Mesenchymal stem cell (in vitro differentiated cells and primary cell): ENCODE data around the gene SLC35F6.

Experiments used
- DNase-seq: peaks from one replicate; pipeline ENCODE4 v3.0.0-alpha.2; 2013
- H2AFZ ChIP-seq: one replicate; pipeline ENCODE4 v1.6.1; 2013; ENCODE audit warnings: low read depth, mild to moderate bottlenecking, control low read depth, inconsistent platforms, low read length, moderate library complexity
- H2AK5ac ChIP-seq: 2 replicates; pipeline ENCODE4 v1.6.1; 2013; ENCODE audit warnings: low read length, moderate library complexity, mild to moderate bottlenecking, inconsistent platforms; ENCODE audit not compliant: severe bottlenecking
- H2BK120ac ChIP-seq: one replicate; pipeline ENCODE4 v1.6.1; 2013; ENCODE audit warnings: low read depth, mild to moderate bottlenecking, inconsistent platforms, low read length, moderate library complexity
- H2BK12ac ChIP-seq, 2 experiments: one replicate each; pipeline ENCODE4 v1.6.1; 2013; ENCODE audit warnings: inconsistent platforms in 2 of 2, low read length in 2 of 2, mild to moderate bottlenecking in 2 of 2, moderate library complexity in 2 of 2, control low read depth in 1 of 2
- H2BK15ac ChIP-seq: one replicate; pipeline ENCODE4 v1.6.1; 2013; ENCODE audit warnings: mild to moderate bottlenecking, low read depth, inconsistent platforms; ENCODE audit not compliant: poor library complexity, severe bottlenecking
- H2BK5ac ChIP-seq: 2 replicates; pipeline ENCODE4 v1.6.1; 2013; ENCODE audit warnings: low read depth, mild to moderate bottlenecking, low read length, control low read depth, inconsistent platforms; ENCODE audit not compliant: poor library complexity, severe bottlenecking
- H3K14ac ChIP-seq, 2 experiments: one replicate each; pipeline ENCODE4 v1.6.1; 2013; ENCODE audit warnings: inconsistent platforms in 2 of 2, low read length in 2 of 2, control low read depth in 1 of 2, mild to moderate bottlenecking in 1 of 2, moderate library complexity in 1 of 2
- H3K18ac ChIP-seq, 2 experiments: one replicate each; pipeline ENCODE4 v1.6.1; 2013; ENCODE audit warnings: inconsistent platforms in 2 of 2, low read length in 2 of 2, control low read depth in 1 of 2, low read depth in 1 of 2, mild to moderate bottlenecking in 1 of 2
- H3K23ac ChIP-seq, 2 experiments: one replicate each; pipeline ENCODE4 v1.6.1; 2013; ENCODE audit warnings: inconsistent platforms in 2 of 2, low read length in 2 of 2, mild to moderate bottlenecking in 2 of 2, moderate library complexity in 2 of 2, control low read depth in 1 of 2
- H3K27ac ChIP-seq: 2 replicates; pipeline ENCODE4 v1.5.1; 2013; ENCODE audit warnings: mild to moderate bottlenecking, moderate library complexity, low read length, control low read depth, inconsistent platforms; ENCODE audit not compliant: poor library complexity, severe bottlenecking
- H3K27me3 ChIP-seq, 2 experiments: 2 replicates each; pipeline versions ENCODE4 v1.6.1 to v1.7.0; 2013; ENCODE audit warnings: low read length in 2 of 2, mild to moderate bottlenecking in 2 of 2, moderate library complexity in 2 of 2, control low read depth in 1 of 2, inconsistent platforms in 1 of 2; ENCODE audit not compliant: control insufficient read depth in 1 of 2, insufficient read depth in 1 of 2
- H3K36me3 ChIP-seq, 2 experiments: 2 replicates each; pipeline versions ENCODE4 v1.6.1 to v1.7.0; 2013; ENCODE audit warnings: low read length in 2 of 2, control low read depth in 1 of 2, inconsistent platforms in 1 of 2, low read depth in 1 of 2, mild to moderate bottlenecking in 1 of 2; ENCODE audit not compliant: insufficient read depth in 2 of 2, control insufficient read depth in 1 of 2
- H3K4ac ChIP-seq, 2 experiments: one replicate each; pipeline ENCODE4 v1.6.1; 2013; ENCODE audit warnings: inconsistent platforms in 2 of 2, low read length in 2 of 2, mild to moderate bottlenecking in 2 of 2, moderate library complexity in 2 of 2, control low read depth in 1 of 2, low read depth in 1 of 2
- H3K4me1 ChIP-seq: 2 replicates; pipeline ENCODE4 v1.6.1; 2013; ENCODE audit warnings: low read depth, low read length, control low read depth; ENCODE audit not compliant: control insufficient read depth, insufficient read depth
- H3K4me2 ChIP-seq: 2 replicates; pipeline ENCODE4 v1.6.1; 2013; ENCODE audit warnings: low read length, mild to moderate bottlenecking, inconsistent platforms; ENCODE audit not compliant: poor library complexity, severe bottlenecking
- H3K4me3 ChIP-seq, 2 experiments: 2 replicates each; pipeline versions ENCODE4 v1.5.1 to v1.7.0; 2013; ENCODE audit warnings: low read length in 2 of 2, mild to moderate bottlenecking in 2 of 2, control low read depth in 1 of 2, low read depth in 1 of 2; ENCODE audit not compliant: insufficient read depth in 1 of 2
- H3K79me1 ChIP-seq: replicated peaks from 2 replicates; pipeline ENCODE4 v1.6.1; 2013; ENCODE audit warnings: mild to moderate bottlenecking, control low read depth, low read length, inconsistent platforms; ENCODE audit not compliant: poor library complexity, severe bottlenecking
- H3K9ac ChIP-seq: 2 replicates; pipeline ENCODE4 v1.7.0; 2013; ENCODE audit warnings: mild to moderate bottlenecking, low read length, moderate library complexity
- H3K9me3 ChIP-seq: 2 replicates; pipeline ENCODE4 v1.7.0; 2013; ENCODE audit warnings: mild to moderate bottlenecking, low read length; ENCODE audit not compliant: control insufficient read depth
- H4K8ac ChIP-seq: one replicate; pipeline ENCODE4 v1.6.1; 2013; ENCODE audit warnings: inconsistent platforms, mild to moderate bottlenecking, low read length, moderate library complexity
- H4K91ac ChIP-seq: one replicate; pipeline ENCODE4 v1.6.1; 2013; ENCODE audit warnings: mild to moderate bottlenecking, low read length, inconsistent platforms
- WGBS: methylation state at CpG from one replicate; pipeline ENCODE4 v1.1.7; 2013; ENCODE audit warnings: mixed read lengths; 5-methylcytosine and 5-hydroxymethylcytosine counted together

Gene SLC35F6

DNA sequence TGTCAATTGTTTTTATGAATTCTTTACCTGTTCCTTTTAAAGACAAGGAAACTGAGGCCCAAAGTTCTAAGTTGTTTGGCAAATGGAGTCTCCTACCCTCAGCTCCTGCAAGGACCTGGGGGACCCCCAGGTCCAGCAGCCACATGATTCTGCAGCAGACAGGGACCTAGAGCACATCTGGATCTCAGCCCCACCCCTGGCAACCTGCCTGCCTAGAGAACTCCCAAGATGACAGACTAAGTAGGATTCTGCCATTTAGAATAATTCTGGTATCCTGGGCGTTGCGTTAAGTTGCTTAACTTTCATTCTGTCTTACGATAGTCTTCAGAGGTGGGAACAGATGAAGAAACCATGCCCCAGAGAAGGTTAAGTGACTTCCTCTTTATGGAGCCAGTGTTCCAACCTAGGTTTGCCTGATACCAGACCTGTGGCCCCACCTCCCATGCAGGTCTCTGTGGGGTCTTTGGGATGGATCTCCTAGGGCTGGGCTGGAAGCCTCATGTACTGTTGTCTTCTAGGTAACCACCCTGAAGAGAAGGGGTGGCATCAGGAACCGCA, 16.2 kb downstream of the SLC35F6 start:
- H3K4me3 ChIP-seq, result no peak overlapping the region
- no peak overlapping the region for H3K9ac ChIP-seq
- H3K23ac ChIP-seq, result no peak overlapping the region
- peaks cover 23% of the 10 kb centered on the region for H3K79me1 ChIP-seq
- no peak overlapping the region for H2AK5ac ChIP-seq
- no peak overlapping the region for H2BK5ac ChIP-seq
- no peaks in the 10 kb centered on the region for H3K9me3 ChIP-seq
- H2BK12ac ChIP-seq, result no peak overlapping the region
- H4K8ac ChIP-seq, result no peak overlapping the region
- no peaks in the 10 kb centered on the region for H3K27me3 ChIP-seq
- H3K27ac ChIP-seq, result no peak overlapping the region
- no peak overlapping the region for H4K91ac ChIP-seq
- no peak overlapping the region for H2BK15ac ChIP-seq
- no peak overlapping the region for H2AFZ ChIP-seq
- no peak overlapping the region for H3K4ac ChIP-seq
- H3K4me1 ChIP-seq, result peaks cover 4% of the 10 kb centered on the region
- peaks cover 49 to 70% of the 10 kb centered on the region in 2 experiments for H3K36me3 ChIP-seq
- H2BK120ac ChIP-seq, result no peak overlapping the region
- no peak overlapping the region for H3K4me2 ChIP-seq
- H3K14ac ChIP-seq, result no peak overlapping the region
- no peak overlapping the region for H3K18ac ChIP-seq
- no peak for DNase-seq
- WGBS, result 97% methylated on average over 4 of the region's 4 CpGs

DNA sequence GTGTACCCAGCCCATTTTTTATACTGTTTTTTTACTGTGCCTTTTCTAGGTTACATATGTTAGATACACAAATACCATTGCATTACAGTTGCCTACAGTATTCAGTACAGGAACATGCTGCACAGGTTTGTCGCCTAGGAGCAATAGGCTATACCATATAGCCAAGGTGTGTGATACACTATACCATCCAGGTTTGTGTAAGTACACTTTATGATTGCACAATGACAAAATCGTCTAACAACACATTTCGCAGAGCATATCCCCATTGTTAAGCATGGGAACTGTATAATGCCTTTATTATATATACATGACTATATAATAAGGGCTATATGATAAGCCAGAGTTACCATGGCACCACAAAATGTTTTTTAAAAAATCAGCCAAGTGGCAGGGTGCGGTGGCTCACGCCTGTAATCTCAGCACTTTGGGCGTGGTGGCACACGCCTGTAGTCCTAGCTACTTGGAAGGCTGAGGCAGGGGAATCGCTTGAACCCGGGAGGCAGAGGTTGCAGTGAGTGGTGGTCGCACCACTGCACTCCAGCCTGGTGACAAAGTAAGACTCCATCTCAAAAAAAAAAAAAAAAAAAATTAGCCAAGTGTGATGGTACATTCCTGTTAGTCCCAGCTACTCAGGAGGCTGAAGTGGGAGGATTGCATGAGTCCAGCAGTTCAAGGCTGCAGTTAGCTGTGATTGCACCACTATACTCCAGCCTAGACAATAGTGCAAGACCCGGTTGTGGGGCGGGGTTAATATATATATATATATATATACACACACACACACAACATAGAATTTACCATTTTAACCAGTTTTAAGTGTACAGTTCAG, 19.0 kb downstream of the SLC35F6 start:
- Histone ChIP-seq H4K8ac (no peak overlapping the region), H3K36me3 (peaks cover 24 to 42% of the 10 kb centered on the region in 2 experiments), H3K9ac (no peak overlapping the region), H2BK15ac (no peak overlapping the region), H3K27ac (no peak overlapping the region), H3K4ac (no peak overlapping the region), H3K23ac (no peak overlapping the region), H3K79me1 (peaks cover 12% of the 10 kb centered on the region), H3K18ac (no peak overlapping the region), H3K27me3 (no peaks in the 10 kb centered on the region), H2AFZ (no peak overlapping the region), H2BK12ac (no peak overlapping the region), H3K14ac (no peak overlapping the region), H4K91ac (no peak overlapping the region), H3K4me2 (no peak overlapping the region), H2BK5ac (no peak overlapping the region), H2BK120ac (no peak overlapping the region), H3K4me1 (peaks cover 7% of the 10 kb centered on the region), H2AK5ac (no peak overlapping the region), H3K4me3 (no peak overlapping the region), H3K9me3 (no peaks in the 10 kb centered on the region)
- 99% methylated on average over 5 of the region's 12 CpGs for WGBS
- no peak for DNase-seq

DNA sequence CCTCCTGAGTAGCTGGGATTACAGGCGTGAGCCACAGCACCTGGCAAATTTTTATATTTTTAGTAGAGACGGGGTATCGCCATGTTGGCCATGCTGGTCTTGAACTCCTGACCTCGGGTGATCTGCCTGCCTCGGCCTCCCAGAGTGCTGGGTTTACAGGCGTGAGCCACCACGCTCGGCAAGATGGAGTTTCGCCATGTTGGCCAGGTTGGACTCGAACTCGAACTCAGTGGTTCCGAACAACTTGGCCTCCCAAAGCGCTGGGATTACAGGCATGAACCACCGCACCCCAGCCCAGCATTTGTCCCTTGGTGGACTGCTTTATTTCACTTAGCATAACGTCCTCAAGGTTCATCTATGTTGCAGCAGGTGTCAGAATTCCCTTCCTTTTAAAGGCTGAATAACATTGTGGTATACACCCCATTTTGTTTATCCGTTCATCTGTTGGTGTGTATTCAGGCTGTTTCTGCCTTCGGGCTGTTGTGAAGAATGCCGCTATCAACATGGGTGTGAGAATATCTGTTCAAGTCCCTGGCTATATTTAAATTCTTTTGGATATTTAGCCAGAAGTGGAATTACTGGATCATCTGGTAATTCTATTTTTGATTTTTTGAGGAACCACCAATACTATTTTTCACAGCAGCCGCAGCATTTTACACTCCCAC, 20.6 kb downstream of the SLC35F6 start:
- Histone ChIP-seq H3K27ac (no peak overlapping the region), H2AK5ac (no peak overlapping the region), H2BK5ac (no peak overlapping the region), H3K4ac (peak overlapping the region in 1 of 2 experiments; percentile 4), H3K4me1 (peaks cover 7% of the 10 kb centered on the region), H4K91ac (no peak overlapping the region), H3K9me3 (no peaks in the 10 kb centered on the region), H3K79me1 (peaks cover 18% of the 10 kb centered on the region), H2BK15ac (no peak overlapping the region), H2AFZ (no peak overlapping the region), H3K4me3 (no peak overlapping the region), H3K9ac (peak overlapping the region; percentile 85), H3K14ac (no peak overlapping the region), H3K18ac (no peak overlapping the region), H2BK12ac (no peak overlapping the region), H2BK120ac (no peak overlapping the region), H4K8ac (no peak overlapping the region), H3K23ac (no peak overlapping the region), H3K27me3 (no peaks in the 10 kb centered on the region), H3K36me3 (peaks cover 14 to 26% of the 10 kb centered on the region in 2 experiments), H3K4me2 (no peak overlapping the region)
- peak; percentile 15 for DNase-seq
- 96% methylated on average over 18 of the region's 19 CpGs for WGBS
